ENCODE measurements around the gene KIF18A. TPM values are rescaled to one million over a fixed set of nuclear protein-coding genes. Genes with fewer than 3 reads are reported as not detected.

KIF18A gene
- total RNA-seq, 1 donor from 2014 or later = 15.4 TPM

DNA sequence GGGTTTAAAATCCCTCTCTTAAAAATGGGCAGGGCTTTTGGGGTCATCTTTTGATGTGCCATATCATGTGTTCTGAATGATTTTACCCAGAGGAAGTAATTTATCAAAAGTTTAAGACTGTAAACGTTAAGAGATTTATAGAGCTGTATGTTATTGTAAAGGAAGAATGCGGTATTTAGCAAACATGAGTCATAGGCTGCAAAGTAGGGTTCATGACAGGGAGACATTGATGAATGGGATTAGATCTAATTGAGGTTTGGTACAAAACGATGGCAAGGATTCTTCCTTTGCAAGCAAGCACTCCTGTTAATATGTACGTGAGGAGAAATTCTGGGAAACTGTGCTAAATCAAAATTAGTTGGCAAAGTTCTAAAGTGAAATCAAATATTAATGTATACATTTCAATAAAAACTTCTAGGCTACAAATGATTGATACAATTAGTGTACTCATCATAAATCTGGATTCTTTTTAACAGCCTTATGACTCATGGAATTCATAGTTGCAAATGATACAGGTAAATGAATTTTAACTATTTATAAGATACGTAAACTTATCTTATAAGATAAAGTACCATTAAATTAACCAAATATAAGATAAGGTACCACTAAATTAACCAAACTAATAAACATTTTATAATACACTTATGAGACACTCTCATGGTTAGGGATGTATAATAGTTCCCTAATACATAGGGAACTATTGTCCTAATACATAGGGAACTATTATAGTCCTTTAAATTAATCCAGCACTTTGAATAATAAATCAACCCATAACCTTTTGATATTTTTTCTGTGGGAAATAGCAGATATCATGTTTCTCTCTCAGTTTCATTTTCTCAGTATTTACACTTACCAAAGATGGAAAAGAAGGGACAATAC lies 58.4 kb downstream of the KIF18A start:
- Mint-ChIP-seq H3K4me1 (peaks cover 3% of the 10 kb centered on the region), H3K4me3 (no peak overlapping the region), H3K27me3 (no peaks in the 10 kb centered on the region), H3K36me3 (ENCODE audit: low read depth) (peaks cover 5% of the 10 kb centered on the region), H3K9me3 (no peaks in the 10 kb centered on the region), H3K27ac (no peak overlapping the region)
- DNase-seq = no peak
- intact Hi-C loops (cut with micrococcal nuclease) = no loop called here

GRCh38 chr11:28048812-28049211 lies 59.1 kb downstream of the KIF18A start:
- Mint-ChIP-seq H3K4me1 (peaks cover 3% of the 10 kb centered on the region), H3K4me3 (no peak overlapping the region), H3K27ac (no peak overlapping the region), H3K36me3 (ENCODE audit: low read depth) (peaks cover 6% of the 10 kb centered on the region), H3K27me3 (no peaks in the 10 kb centered on the region), H3K9me3 (no peaks in the 10 kb centered on the region)
- DNase-seq = no peak
- intact Hi-C loops (cut with micrococcal nuclease) = no loop called here

DNA sequence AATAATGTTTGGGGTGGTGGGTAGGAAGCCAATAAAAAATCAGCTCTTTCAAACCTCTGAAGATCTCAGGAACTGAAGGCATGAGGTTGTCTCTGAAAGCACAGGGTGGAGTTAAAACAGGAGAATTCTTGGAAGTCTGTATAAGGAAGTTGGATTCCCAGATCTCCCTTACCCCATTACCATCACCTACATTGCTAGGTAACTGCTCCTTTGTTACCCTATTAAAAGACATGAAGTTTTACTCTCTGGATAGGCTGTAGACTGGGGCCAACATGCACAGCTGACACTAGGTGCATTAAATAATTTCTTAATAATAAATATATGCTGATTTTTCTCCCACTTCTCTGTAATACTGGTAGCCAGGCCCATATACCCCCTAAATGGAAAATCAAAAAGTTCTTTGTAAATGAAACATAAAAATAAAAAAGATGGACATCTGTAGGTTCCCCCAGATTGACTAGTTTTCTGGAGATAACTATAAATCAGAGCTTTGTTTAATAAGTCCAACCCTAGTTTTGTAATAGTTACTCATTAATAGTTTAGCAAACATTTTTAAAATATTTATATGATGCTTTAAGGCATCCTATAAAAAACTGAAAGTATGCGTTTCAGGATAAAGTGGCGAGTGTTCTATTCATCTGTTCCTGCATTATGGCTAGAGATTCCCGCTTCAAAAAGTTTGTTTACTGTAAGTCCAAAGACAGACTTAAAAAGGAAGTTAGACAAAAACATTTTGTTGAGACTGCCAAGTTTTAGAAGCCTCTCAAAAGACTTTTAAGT lies 63.8 kb downstream of the KIF18A start:
- H3K36me3 Mint-ChIP-seq (ENCODE audit: low read depth) = peaks cover 6% of the 10 kb centered on the region
- no peaks in the 10 kb centered on the region for H3K9me3 Mint-ChIP-seq
- intact Hi-C loops (cut with micrococcal nuclease) = no loop called here
- no peaks in the 10 kb centered on the region for H3K27me3 Mint-ChIP-seq
- H3K4me3 Mint-ChIP-seq = no peak overlapping the region
- no peak for DNase-seq
- H3K4me1 Mint-ChIP-seq = no peaks in the 10 kb centered on the region
- H3K27ac Mint-ChIP-seq = no peak overlapping the region

- H3K9me3 Mint-ChIP-seq = no peaks in the 10 kb centered on the region
- intact Hi-C loops (cut with micrococcal nuclease) = no loop called here
These were observed 67.6 kb downstream of the KIF18A start for GRCh38 chr11:28040384-28040783.

GRCh38 chr11:28038775-28039174 lies 69.2 kb downstream of the KIF18A start:
- intact Hi-C loops (cut with micrococcal nuclease) = no loop called here
- DNase-seq = no peak
- peaks cover 5% of the 10 kb centered on the region for H3K9me3 Mint-ChIP-seq
- no peak overlapping the region for H3K27ac Mint-ChIP-seq
- H3K4me1 Mint-ChIP-seq = peaks cover 2% of the 10 kb centered on the region
- H3K27me3 Mint-ChIP-seq = no peaks in the 10 kb centered on the region
- H3K4me3 Mint-ChIP-seq = no peak overlapping the region
- H3K36me3 Mint-ChIP-seq (ENCODE audit: low read depth) = peaks cover 17% of the 10 kb centered on the region

More at GRCh38 chr11:28040384-28040783, 67.6 kb downstream of the KIF18A start:
- no peak for DNase-seq
- Mint-ChIP-seq H3K36me3 (ENCODE audit: low read depth) (peaks cover 10% of the 10 kb centered on the region), H3K4me3 (no peak overlapping the region), H3K27me3 (no peaks in the 10 kb centered on the region), H3K4me1 (peaks cover 2% of the 10 kb centered on the region), H3K27ac (no peak overlapping the region)

GRCh38 chr11:28026634-28027290 lies 81.2 kb downstream of the KIF18A start:
- H3K36me3 Mint-ChIP-seq (ENCODE audit: low read depth) = peaks cover 26% of the 10 kb centered on the region
- H3K4me1 Mint-ChIP-seq = no peaks in the 10 kb centered on the region
- H3K4me3 Mint-ChIP-seq = no peak overlapping the region
- no peaks in the 10 kb centered on the region for H3K27me3 Mint-ChIP-seq
- H3K9me3 Mint-ChIP-seq = no peaks in the 10 kb centered on the region
- no peak overlapping the region for H3K27ac Mint-ChIP-seq
- intact Hi-C loops (cut with micrococcal nuclease) = no loop called here
- no peak for DNase-seq

DNA sequence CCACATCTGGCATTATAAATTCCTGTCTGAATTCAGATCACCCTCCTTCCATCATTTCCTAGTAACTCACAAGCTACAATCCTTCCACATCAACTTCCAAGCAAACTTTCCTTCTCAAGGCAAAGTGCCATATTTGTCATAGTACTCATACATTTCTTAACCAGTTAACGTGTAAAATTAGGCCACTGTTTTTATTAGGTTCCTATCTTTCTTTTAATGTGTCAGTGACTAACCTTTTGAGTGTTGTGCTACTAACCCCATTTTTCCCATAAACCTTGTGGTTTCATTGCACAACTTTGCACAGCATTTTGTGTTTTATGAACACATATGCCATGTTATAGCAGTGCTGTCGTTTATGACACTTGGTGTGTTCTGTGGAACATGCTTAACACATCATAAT lies 90.1 kb downstream of the KIF18A start:
- H3K27me3 Mint-ChIP-seq = no peaks in the 10 kb centered on the region
- no peaks in the 10 kb centered on the region for H3K9me3 Mint-ChIP-seq
- H3K4me3 Mint-ChIP-seq = no peak overlapping the region
- peaks cover 2% of the 10 kb centered on the region for H3K4me1 Mint-ChIP-seq
- peaks cover 8% of the 10 kb centered on the region for H3K36me3 Mint-ChIP-seq (ENCODE audit: low read depth)
- DNase-seq = no peak
- no peak overlapping the region for H3K27ac Mint-ChIP-seq
- intact Hi-C loops (cut with micrococcal nuclease) = no loop called here

DNA sequence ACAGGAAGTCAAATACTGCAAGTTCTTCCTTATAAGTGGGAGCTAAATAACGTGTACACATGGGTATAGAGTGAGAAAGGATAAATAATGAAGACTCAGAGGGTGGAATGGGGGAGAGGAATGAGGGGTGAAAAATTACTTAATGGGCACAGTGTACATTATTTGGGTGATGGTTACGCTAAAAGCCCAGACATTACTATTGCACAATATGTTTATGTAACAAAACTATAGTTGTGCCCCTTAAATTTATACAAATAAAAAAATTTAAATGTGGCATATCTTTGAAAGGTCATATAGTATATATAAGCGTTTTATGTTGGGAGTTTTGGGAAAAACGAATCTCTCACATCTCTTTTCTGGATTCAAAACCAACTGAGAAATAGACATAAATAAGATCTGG lies 96.1 kb downstream of the KIF18A start:
- no peaks in the 10 kb centered on the region for H3K9me3 Mint-ChIP-seq
- H3K27me3 Mint-ChIP-seq = no peaks in the 10 kb centered on the region
- no peaks in the 10 kb centered on the region for H3K4me1 Mint-ChIP-seq
- no peak overlapping the region for H3K27ac Mint-ChIP-seq
- peaks cover 4% of the 10 kb centered on the region for H3K36me3 Mint-ChIP-seq (ENCODE audit: low read depth)
- intact Hi-C loops (cut with micrococcal nuclease) = no loop called here
- DNase-seq = no peak
- H3K4me3 Mint-ChIP-seq = no peak overlapping the region

GRCh38 chr11:28009996-28010395 lies 98.0 kb downstream of the KIF18A start:
- Mint-ChIP-seq H3K4me3 (no peak overlapping the region), H3K36me3 (ENCODE audit: low read depth) (peaks cover 4% of the 10 kb centered on the region), H3K27ac (no peak overlapping the region), H3K9me3 (no peaks in the 10 kb centered on the region), H3K27me3 (no peaks in the 10 kb centered on the region), H3K4me1 (no peaks in the 10 kb centered on the region)
- intact Hi-C loops (cut with micrococcal nuclease) = no loop called here
- DNase-seq = no peak

DNA sequence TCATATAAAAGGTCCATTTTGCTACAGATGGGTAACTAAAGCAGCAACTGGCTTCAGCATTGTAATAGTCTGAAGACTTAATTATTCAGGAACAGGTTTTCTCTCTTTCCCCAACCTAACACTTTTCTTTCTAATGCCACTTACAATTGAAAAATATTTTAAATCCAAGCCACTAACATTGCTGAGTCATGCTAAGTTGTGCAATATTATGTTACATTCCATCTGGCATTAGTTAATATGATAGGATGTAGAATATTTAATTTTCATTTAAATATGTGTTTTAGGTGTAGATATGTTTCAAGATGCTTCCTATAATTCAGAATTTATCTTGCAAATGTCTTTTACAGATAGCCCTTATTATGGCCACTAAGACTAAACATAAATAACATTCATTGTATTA lies 98.6 kb downstream of the KIF18A start:
- H3K36me3 Mint-ChIP-seq (ENCODE audit: low read depth) = peaks cover 4% of the 10 kb centered on the region
- H3K9me3 Mint-ChIP-seq = no peaks in the 10 kb centered on the region
- H3K4me3 Mint-ChIP-seq = no peak overlapping the region
- no peak overlapping the region for H3K27ac Mint-ChIP-seq
- no peak for DNase-seq
- intact Hi-C loops (cut with micrococcal nuclease) = no loop called here
- H3K4me1 Mint-ChIP-seq = no peaks in the 10 kb centered on the region
- no peaks in the 10 kb centered on the region for H3K27me3 Mint-ChIP-seq

GRCh38 chr11:28003615-28004014 lies 104.3 kb downstream of the KIF18A start:
- Mint-ChIP-seq H3K36me3 (ENCODE audit: low read depth) (peaks cover 11% of the 10 kb centered on the region), H3K9me3 (peaks cover 17% of the 10 kb centered on the region), H3K4me1 (no peaks in the 10 kb centered on the region), H3K4me3 (no peak overlapping the region), H3K27me3 (no peaks in the 10 kb centered on the region), H3K27ac (no peak overlapping the region)
- intact Hi-C loops (cut with micrococcal nuclease) = no loop called here
- DNase-seq = no peak

DNA sequence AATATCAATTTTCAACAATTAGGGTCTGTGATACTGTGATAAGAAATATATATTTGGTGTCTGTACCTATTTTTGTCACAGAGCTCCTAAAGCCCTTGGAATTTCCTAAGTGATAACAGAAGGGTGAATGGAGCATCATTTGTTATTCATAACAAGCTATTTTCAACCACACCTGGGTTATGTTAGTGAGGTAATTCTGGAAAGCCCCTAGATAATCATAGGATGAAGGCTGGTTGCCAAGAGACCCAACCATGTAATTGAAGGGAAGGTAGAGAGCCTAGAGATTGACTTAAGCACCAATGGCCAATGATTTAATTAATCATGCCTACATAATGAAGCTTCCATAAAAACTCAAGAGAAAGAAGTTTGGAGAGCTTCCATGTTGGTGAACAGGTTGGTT lies 109.4 kb downstream of the KIF18A start:
- H3K36me3 Mint-ChIP-seq (ENCODE audit: low read depth) = peaks cover 11% of the 10 kb centered on the region
- intact Hi-C loops (cut with micrococcal nuclease) = no loop called here
- H3K9me3 Mint-ChIP-seq = peaks cover 24% of the 10 kb centered on the region
- no peak for DNase-seq
- no peaks in the 10 kb centered on the region for H3K4me1 Mint-ChIP-seq
- no peak overlapping the region for H3K27ac Mint-ChIP-seq
- no peaks in the 10 kb centered on the region for H3K27me3 Mint-ChIP-seq
- H3K4me3 Mint-ChIP-seq = no peak overlapping the region

DNA sequence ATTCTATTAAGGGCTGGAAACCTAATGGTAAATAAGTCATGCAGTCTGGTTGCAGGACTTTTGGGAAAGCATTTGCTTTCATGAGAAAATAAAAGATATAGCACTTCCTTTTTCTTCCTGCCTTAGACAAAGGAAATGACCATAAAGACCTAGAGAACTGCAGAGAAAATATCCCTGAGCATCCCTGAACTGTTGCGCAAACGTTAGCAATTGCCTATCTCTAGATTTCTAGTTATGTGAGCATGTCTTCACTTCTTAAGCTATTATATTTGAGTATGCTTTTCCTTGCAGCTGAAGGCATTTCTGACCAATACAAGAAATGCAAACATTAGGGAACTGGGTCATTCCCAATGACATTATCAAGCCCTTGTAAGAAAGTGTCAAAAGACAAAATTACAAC lies 110.6 kb downstream of the KIF18A start:
- Mint-ChIP-seq H3K27me3 (no peaks in the 10 kb centered on the region), H3K9me3 (peaks cover 17% of the 10 kb centered on the region), H3K4me1 (no peaks in the 10 kb centered on the region), H3K36me3 (ENCODE audit: low read depth) (peaks cover 6% of the 10 kb centered on the region), H3K27ac (no peak overlapping the region), H3K4me3 (no peak overlapping the region)
- intact Hi-C loops (cut with micrococcal nuclease) = no loop called here
- DNase-seq = no peak

- DNase-seq = no peak
- peaks cover 11% of the 10 kb centered on the region for H3K9me3 Mint-ChIP-seq
- H3K36me3 Mint-ChIP-seq (ENCODE audit: low read depth) = no peaks in the 10 kb centered on the region
- intact Hi-C loops (cut with micrococcal nuclease) = no loop called here
- H3K4me1 Mint-ChIP-seq = no peaks in the 10 kb centered on the region
- H3K27me3 Mint-ChIP-seq = no peaks in the 10 kb centered on the region
- no peak overlapping the region for H3K4me3 Mint-ChIP-seq
- H3K27ac Mint-ChIP-seq = no peak overlapping the region
These were observed 111.9 kb downstream of the KIF18A start for GRCh38 chr11:27996066-27996465.
